ENCODE measurements around the gene LNX1.
"Not testable (repeated sequence)": the region's sequence is repeated elsewhere in the genome, so short reads cannot be mapped to it uniquely, and the experiment has no call there.

The LNX1 gene

GRCh38 chr4:53476232-53477037 lies 114.9 kb downstream of the LNX1 start:
- in situ Hi-C loops (cut with HindIII; ENCODE audit: low sequenced_read_pairs), result no loop called here

- in situ Hi-C loops (cut with HindIII; ENCODE audit: low sequenced_read_pairs), result not testable (repeated sequence)
Measured at GRCh38 chr4:53466576-53466975, 124.7 kb downstream of the LNX1 start.

GRCh38 chr4:53465891-53466290 lies 125.4 kb downstream of the LNX1 start:
- in situ Hi-C loops (cut with HindIII; ENCODE audit: low sequenced_read_pairs), result no loop called here

GRCh38 chr4:53465281-53465680 lies 126.0 kb downstream of the LNX1 start:
- in situ Hi-C loops (cut with HindIII; ENCODE audit: low sequenced_read_pairs), result no loop called here

GRCh38 chr4:53463340-53463739 lies 127.9 kb downstream of the LNX1 start:
- in situ Hi-C loops (cut with HindIII; ENCODE audit: low sequenced_read_pairs), result no loop called here

GRCh38 chr4:53461244-53461643 lies 130.0 kb downstream of the LNX1 start:
- in situ Hi-C loops (cut with HindIII; ENCODE audit: low sequenced_read_pairs), result no loop called here

GRCh38 chr4:53459548-53459947 lies 131.7 kb downstream of the LNX1 start:
- in situ Hi-C loops (cut with HindIII; ENCODE audit: low sequenced_read_pairs), result no loop called here

GRCh38 chr4:53456178-53456577 lies 135.1 kb downstream of the LNX1 start:
- in situ Hi-C loops (cut with HindIII; ENCODE audit: low sequenced_read_pairs), result no loop called here

- in situ Hi-C loops (cut with HindIII; ENCODE audit: low sequenced_read_pairs), result no loop called here
Measured at GRCh38 chr4:53455766-53456165, 135.5 kb downstream of the LNX1 start.

GRCh38 chr4:53453385-53453784 lies 137.9 kb downstream of the LNX1 start:
- in situ Hi-C loops (cut with HindIII; ENCODE audit: low sequenced_read_pairs), result no loop called here

GRCh38 chr4:53450773-53451172 lies 140.5 kb downstream of the LNX1 start:
- in situ Hi-C loops (cut with HindIII; ENCODE audit: low sequenced_read_pairs), result no loop called here

- in situ Hi-C loops (cut with HindIII; ENCODE audit: low sequenced_read_pairs), result no loop called here
Measured at GRCh38 chr4:53444954-53445353, 146.3 kb downstream of the LNX1 start.

GRCh38 chr4:53441564-53441963 lies 149.7 kb downstream of the LNX1 start:
- in situ Hi-C loops (cut with HindIII; ENCODE audit: low sequenced_read_pairs), result no loop called here

GRCh38 chr4:53436251-53436650 lies 155.0 kb downstream of the LNX1 start:
- in situ Hi-C loops (cut with HindIII; ENCODE audit: low sequenced_read_pairs), result no loop called here

- in situ Hi-C loops (cut with HindIII; ENCODE audit: low sequenced_read_pairs), result no loop called here
Measured at GRCh38 chr4:53432528-53433424, 158.5 kb downstream of the LNX1 start.

GRCh38 chr4:53431052-53431451 lies 160.2 kb downstream of the LNX1 start:
- in situ Hi-C loops (cut with HindIII; ENCODE audit: low sequenced_read_pairs), result no loop called here

GRCh38 chr4:53427366-53427765 lies 163.9 kb downstream of the LNX1 start:
- in situ Hi-C loops (cut with HindIII; ENCODE audit: low sequenced_read_pairs), result no loop called here

- in situ Hi-C loops (cut with HindIII; ENCODE audit: low sequenced_read_pairs), result no loop called here
Measured at GRCh38 chr4:53424280-53424679, 167.0 kb downstream of the LNX1 start.

GRCh38 chr4:53422367-53422766 lies 168.9 kb downstream of the LNX1 start:
- in situ Hi-C loops (cut with HindIII; ENCODE audit: low sequenced_read_pairs), result no loop called here

- in situ Hi-C loops (cut with HindIII; ENCODE audit: low sequenced_read_pairs), result no loop called here
Measured at GRCh38 chr4:53421791-53422190, 169.5 kb downstream of the LNX1 start.

GRCh38 chr4:53419208-53419607 lies 172.1 kb downstream of the LNX1 start:
- in situ Hi-C loops (cut with HindIII; ENCODE audit: low sequenced_read_pairs), result no loop called here

GRCh38 chr4:53409479-53409878 lies 181.8 kb downstream of the LNX1 start:
- in situ Hi-C loops (cut with HindIII; ENCODE audit: low sequenced_read_pairs), result not testable (repeated sequence)
